ENCODE measurements around the gene SGO2. TPM values are rescaled to one million over a fixed set of nuclear protein-coding genes. Genes with fewer than 3 reads are reported as not detected.

SGO2 gene
- total and polyA plus RNA-seq, 2 donors (not counting 1 experiment from before 2014, with no cell fraction given): 0.89 to 5.3 TPM

GRCh38 chr2:200577027-200577426, 51.0 kb downstream of the SGO2 start:
- Mint-ChIP-seq H3K4me1 (no peaks in the 10 kb centered on the region), H3K4me3 (no peak overlapping the region), H3K27me3 (no peaks in the 10 kb centered on the region), H3K9me3 (ENCODE audit: insufficient read depth) (no peaks in the 10 kb centered on the region), H3K27ac (no peak overlapping the region)
- Histone ChIP-seq H3K4me3 (ENCODE audit: control extremely low read depth in 1 of 5, extremely low read depth in 1 of 5, insufficient read depth in 1 of 5, low read depth in 2 of 5, low read length in 4 of 5) (no peak overlapping the region), H4K20me1 (ENCODE audit: control insufficient read depth, insufficient read depth, low read length, poor library complexity, severe bottlenecking) (no peaks in the 10 kb centered on the region), H2AFZ (ENCODE audit: insufficient read depth, low read depth, low read length, poor library complexity, severe bottlenecking) (no peak overlapping the region), H3K9ac (ENCODE audit: low read length) (no peak overlapping the region), H3K9me3 (ENCODE audit: control extremely low read depth in 1 of 3, control insufficient read depth in 2 of 3, insufficient read depth in 1 of 3, low read length in 2 of 3) (no peaks in the 10 kb centered on the region), H3K27ac (ENCODE audit: low read length in 2 of 2) (no peak overlapping the region), H3K4me1 (ENCODE audit: control insufficient read depth in 2 of 2, insufficient read depth in 2 of 2, low read length in 2 of 2) (no peaks in the 10 kb centered on the region), H3K79me2 (ENCODE audit: control insufficient read depth, insufficient read depth, low read length) (no peaks in the 10 kb centered on the region), H3K36me3 (replicated peaks in 1 of 2; ENCODE audit: control extremely low read depth in 1 of 2, control insufficient read depth in 1 of 2, extremely low read depth in 1 of 2, insufficient read depth in 2 of 2, low read length in 1 of 2) (no peaks in the 10 kb centered on the region), H3K27me3 (replicated peaks in 1 of 4; ENCODE audit: control extremely low read depth in 1 of 4, control insufficient read depth in 3 of 4, insufficient read depth in 4 of 4, low read length in 3 of 4) (no peaks in the 10 kb centered on the region), H3K4me2 (replicated peaks; ENCODE audit: low read depth, low read length, poor library complexity, severe bottlenecking) (no peak overlapping the region)
- ATAC-seq (ENCODE audit: low read depth): no peak
- intact Hi-C loops (cut with micrococcal nuclease): loop anchor here (2.0 to 5.0 kb wide), 2 partner anchors 235 to 492 kb away; partner anchors contain the start of gene BZW1
- WGBS (ENCODE audit: insufficient coverage): no CpG with 5 or more reads among the region's 3 CpGs
- ChIA-PET CTCF (no interaction called here), POLR2A (no interaction called here)
- TF ChIP-seq EZH2 (IDR thresholded peaks at IDR 0.05; ENCODE audit: borderline replicate concordance, insufficient read depth, low read depth, low read length, poor library complexity, severe bottlenecking): no peak
- TF ChIP-seq, protein P1, sequence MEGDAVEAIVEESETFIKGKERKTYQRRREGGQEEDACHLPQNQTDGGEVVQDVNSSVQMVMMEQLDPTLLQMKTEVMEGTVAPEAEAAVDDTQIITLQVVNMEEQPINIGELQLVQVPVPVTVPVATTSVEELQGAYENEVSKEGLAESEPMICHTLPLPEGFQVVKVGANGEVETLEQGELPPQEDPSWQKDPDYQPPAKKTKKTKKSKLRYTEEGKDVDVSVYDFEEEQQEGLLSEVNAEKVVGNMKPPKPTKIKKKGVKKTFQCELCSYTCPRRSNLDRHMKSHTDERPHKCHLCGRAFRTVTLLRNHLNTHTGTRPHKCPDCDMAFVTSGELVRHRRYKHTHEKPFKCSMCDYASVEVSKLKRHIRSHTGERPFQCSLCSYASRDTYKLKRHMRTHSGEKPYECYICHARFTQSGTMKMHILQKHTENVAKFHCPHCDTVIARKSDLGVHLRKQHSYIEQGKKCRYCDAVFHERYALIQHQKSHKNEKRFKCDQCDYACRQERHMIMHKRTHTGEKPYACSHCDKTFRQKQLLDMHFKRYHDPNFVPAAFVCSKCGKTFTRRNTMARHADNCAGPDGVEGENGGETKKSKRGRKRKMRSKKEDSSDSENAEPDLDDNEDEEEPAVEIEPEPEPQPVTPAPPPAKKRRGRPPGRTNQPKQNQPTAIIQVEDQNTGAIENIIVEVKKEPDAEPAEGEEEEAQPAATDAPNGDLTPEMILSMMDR (IDR thresholded peaks at IDR 0.05): no peak
- no peak for DNase-seq

- Mint-ChIP-seq H3K27me3 (no peaks in the 10 kb centered on the region), H3K9me3 (ENCODE audit: insufficient read depth) (no peaks in the 10 kb centered on the region), H3K4me1 (no peaks in the 10 kb centered on the region), H3K27ac (no peak overlapping the region), H3K4me3 (no peak overlapping the region)
- H3K27me3 ChIP-seq (replicated peaks in 1 of 4; ENCODE audit: control extremely low read depth in 1 of 4, control insufficient read depth in 3 of 4, insufficient read depth in 4 of 4, low read length in 3 of 4): peaks cover 0 to 5% (median 0%) of the 10 kb centered on the region in 4 experiments
- no peak overlapping the region for H2AFZ ChIP-seq (ENCODE audit: insufficient read depth, low read depth, low read length, poor library complexity, severe bottlenecking)
- H3K4me3 ChIP-seq (ENCODE audit: control extremely low read depth in 1 of 5, extremely low read depth in 1 of 5, insufficient read depth in 1 of 5, low read depth in 2 of 5, low read length in 4 of 5): no peak overlapping the region
- CTCF ChIA-PET: interaction anchor here (1.4 kb wide), 1 partner anchor 125 kb away, joined by 4 read pairs; no protein-coding TSS in a partner anchor
- no CpG with 5 or more reads among the region's 1 CpG for WGBS (ENCODE audit: insufficient coverage)
- no peak overlapping the region for H3K9ac ChIP-seq (ENCODE audit: low read length)
- no peaks in the 10 kb centered on the region for H3K4me1 ChIP-seq (ENCODE audit: control insufficient read depth in 2 of 2, insufficient read depth in 2 of 2, low read length in 2 of 2)
- no peaks in the 10 kb centered on the region for H3K9me3 ChIP-seq (ENCODE audit: control extremely low read depth in 1 of 3, control insufficient read depth in 2 of 3, insufficient read depth in 1 of 3, low read length in 2 of 3)
- H3K36me3 ChIP-seq (replicated peaks in 1 of 2; ENCODE audit: control extremely low read depth in 1 of 2, control insufficient read depth in 1 of 2, extremely low read depth in 1 of 2, insufficient read depth in 2 of 2, low read length in 1 of 2): no peaks in the 10 kb centered on the region
- intact Hi-C loops (cut with micrococcal nuclease): loop anchor here (5.0 kb wide), 1 partner anchor 234 kb away; the partner anchor contains the start of gene BZW1
- ATAC-seq (ENCODE audit: low read depth): peak; percentile 31
- no peaks in the 10 kb centered on the region for H4K20me1 ChIP-seq (ENCODE audit: control insufficient read depth, insufficient read depth, low read length, poor library complexity, severe bottlenecking)
- H3K79me2 ChIP-seq (ENCODE audit: control insufficient read depth, insufficient read depth, low read length): no peaks in the 10 kb centered on the region
- DNase-seq: peak; percentile 38
- POLR2A ChIA-PET: no interaction called here
- no peak overlapping the region for H3K4me2 ChIP-seq (replicated peaks; ENCODE audit: low read depth, low read length, poor library complexity, severe bottlenecking)
- no peak for TF ChIP-seq EZH2 (IDR thresholded peaks at IDR 0.05; ENCODE audit: borderline replicate concordance, insufficient read depth, low read depth, low read length, poor library complexity, severe bottlenecking)
- TF ChIP-seq, protein P1 (IDR thresholded peaks at IDR 0.05): peak; percentile 46
- H3K27ac ChIP-seq (ENCODE audit: low read length in 2 of 2): no peak overlapping the region
Measured at GRCh38 chr2:200578778-200579177, 52.8 kb downstream of the SGO2 start.
